OCI-LY1 (cell line): ENCODE measurements around the gene MT3.
"Not testable (repeated sequence)": the region's sequence is repeated elsewhere in the genome, so short reads cannot be mapped to it uniquely, and the experiment has no call there.

Experiments
- H2AFZ ChIP-seq: fragments of 200-600 bp; sonication (generic), shearing (Covaris generic); 2 replicates; pipeline ENCODE4 v1.6.0; 2014; ENCODE audit warnings: antibody characterized with exemption, mild to moderate bottlenecking, low read length
- H3F3A ChIP-seq: fragments of 200-600 bp; sonication (generic), shearing (Covaris generic); 2 replicates; pipeline ENCODE4 v1.6.0; 2014; ENCODE audit warnings: mild to moderate bottlenecking, antibody characterized with exemption, low read length, moderate library complexity; ENCODE audit not compliant: insufficient read depth
- H3K27ac ChIP-seq: fragments of 200-600 bp; sonication (generic); 2 replicates; pipeline ENCODE4 v1.5.1; 2014; ENCODE audit warnings: low read length, mixed run types, mild to moderate bottlenecking, low read depth; ENCODE audit not compliant: poor library complexity, severe bottlenecking
- H3K27me3 ChIP-seq: fragments of 200-600 bp; sonication (generic); 2 replicates; pipeline ENCODE4 v1.6.0; 2014; ENCODE audit warnings: antibody characterized with exemption, mild to moderate bottlenecking, low read length, moderate library complexity; ENCODE audit not compliant: insufficient read depth
- H3K36me3 ChIP-seq: fragments of 200-600 bp; sonication (generic); 2 replicates; pipeline ENCODE4 v1.6.1; 2014; ENCODE audit warnings: mild to moderate bottlenecking, antibody characterized with exemption, low read length, moderate library complexity, mixed read lengths; ENCODE audit not compliant: insufficient read depth
- H3K4me1 ChIP-seq: fragments of 200-600 bp; sonication (generic); 2 replicates; pipeline ENCODE4 v1.5.1; 2014; ENCODE audit warnings: mild to moderate bottlenecking, low read length, moderate library complexity; ENCODE audit not compliant: insufficient read depth, severe bottlenecking
- H3K4me2 ChIP-seq: fragments of 200-600 bp; sonication (generic), shearing (Covaris generic); 2 replicates; pipeline ENCODE4 v1.6.1; 2014; ENCODE audit warnings: low read length
- H3K4me3 ChIP-seq: fragments of 200-600 bp; sonication (generic); 2 replicates; pipeline ENCODE4 v1.5.1; 2014; ENCODE audit warnings: low read length, low read depth, mild to moderate bottlenecking, mixed read lengths; ENCODE audit not compliant: poor library complexity, severe bottlenecking
- H3K79me2 ChIP-seq: fragments of 200-600 bp; shearing (Covaris generic); 2 replicates; pipeline ENCODE4 v1.6.1; 2016; ENCODE audit warnings: mixed run types, low read length, mixed read lengths; ENCODE audit not compliant: insufficient read depth
- H3K9ac ChIP-seq: fragments of 200-600 bp; sonication (generic), shearing (Covaris generic); 2 replicates; pipeline ENCODE4 v1.6.1; 2014; ENCODE audit warnings: mild to moderate bottlenecking, low read length, mixed read lengths
- H3K9me2 ChIP-seq: fragments of 200-600 bp; sonication (generic), shearing (Covaris generic); 2 replicates; pipeline ENCODE4 v1.6.1; 2014; ENCODE audit warnings: low read depth, mild to moderate bottlenecking, low read length, mixed read lengths
- H3K9me3 ChIP-seq: fragments of 200-600 bp; shearing (Covaris generic); 2 replicates; pipeline ENCODE4 v1.6.1; 2014; ENCODE audit warnings: low read length, mixed read lengths
- H4K20me1 ChIP-seq: fragments of 200-600 bp; sonication (generic), shearing (Covaris generic); 2 replicates; pipeline ENCODE4 v1.6.0; 2016; ENCODE audit warnings: mild to moderate bottlenecking, low read length; ENCODE audit not compliant: insufficient read depth
- CTCF ChIP-seq: fragments of 200-600 bp; sonication (generic), shearing (Covaris generic); IDR thresholded peaks from 2 replicates; pipeline ENCODE4 v1.5.1; 2017; ENCODE audit warnings: mild to moderate bottlenecking, antibody characterized with exemption, low read length, moderate library complexity, mixed read lengths
- EZH2 ChIP-seq: fragments of 200-600 bp; sonication (generic), shearing (Covaris generic); IDR thresholded peaks from 2 replicates; pipeline ENCODE4 v1.8.0; 2017; ENCODE audit warnings: borderline replicate concordance, mixed run types, mild to moderate bottlenecking, antibody characterized with exemption, low read length, moderate library complexity, mixed read lengths

MT3 gene

GRCh38 chr16:56577300-56577625, 12.1 kb upstream of the MT3 start:
- no peaks in the 10 kb centered on the region; the same call in 1 of the 2 replicates for H3K27me3 ChIP-seq
- H3K79me2 ChIP-seq: no peaks in the 10 kb centered on the region
- no peaks in the 10 kb centered on the region for H4K20me1 ChIP-seq
- H3F3A ChIP-seq: peaks cover 5% of the 10 kb centered on the region; the same call in 1 of the 2 replicates
- no peaks in the 10 kb centered on the region for H3K36me3 ChIP-seq
- no peak overlapping the region for H3K9ac ChIP-seq
- H3K4me2 ChIP-seq: no peak overlapping the region
- H2AFZ ChIP-seq: no peak overlapping the region
- H3K27ac ChIP-seq: no peak overlapping the region
- H3K9me2 ChIP-seq: no peaks in the 10 kb centered on the region
- TF ChIP-seq CTCF (no peak), EZH2 (no peak)
- no peaks in the 10 kb centered on the region for H3K4me1 ChIP-seq
- no peaks in the 10 kb centered on the region for H3K9me3 ChIP-seq
- H3K4me3 ChIP-seq: no peak overlapping the region

- Histone ChIP-seq H4K20me1 (no peaks in the 10 kb centered on the region), H3K27ac (no peak overlapping the region), H3K79me2 (no peaks in the 10 kb centered on the region), H3K9ac (no peak overlapping the region), H3K9me2 (no peaks in the 10 kb centered on the region), H3K4me3 (no peak overlapping the region), H3K4me1 (no peaks in the 10 kb centered on the region), H3K9me3 (no peaks in the 10 kb centered on the region), H3F3A (0 out of 2 replicates have a peak, but pooled peaks cover 5% of the 10 kb centered on the region), H3K36me3 (no peaks in the 10 kb centered on the region), H3K4me2 (no peak overlapping the region), H3K27me3 (no peaks in the 10 kb centered on the region), H2AFZ (no peak overlapping the region)
- no peak for TF ChIP-seq EZH2
Observed at GRCh38 chr16:56580391-56581048, 8.8 kb upstream of the MT3 start.

DNA sequence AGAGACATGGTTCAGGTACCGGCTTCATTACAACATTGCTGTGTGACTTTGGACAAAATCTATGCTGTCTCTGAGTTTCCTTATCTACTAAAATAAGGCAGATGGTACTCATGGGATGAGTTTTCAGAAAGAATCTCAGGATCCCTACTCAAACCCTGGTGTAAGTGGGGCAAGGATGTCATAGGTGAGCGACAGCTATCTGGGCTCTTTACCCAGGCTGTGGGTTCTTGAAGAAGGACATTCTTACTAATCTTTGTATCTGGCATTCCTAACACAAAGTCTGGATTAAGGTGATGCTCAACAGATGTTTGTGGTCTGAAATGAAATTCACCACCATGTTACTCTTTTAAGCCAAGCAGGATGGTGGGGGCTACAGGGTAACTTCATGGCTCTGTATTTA, 6.4 kb upstream of the MT3 start:
- not testable (repeated sequence) for H3K4me3 ChIP-seq, H3F3A ChIP-seq, H2AFZ ChIP-seq, H4K20me1 ChIP-seq, H3K4me2 ChIP-seq, H3K27ac ChIP-seq, H3K4me1 ChIP-seq, H3K27me3 ChIP-seq, H3K9ac ChIP-seq, H3K9me2 ChIP-seq, H3K9me3 ChIP-seq, H3K79me2 ChIP-seq, H3K36me3 ChIP-seq

- H3K4me2 ChIP-seq: no peak overlapping the region
- TF ChIP-seq EZH2 (no peak), CTCF (no peak)
- H3K9me3 ChIP-seq: no peaks in the 10 kb centered on the region
- H3K9me2 ChIP-seq: no peaks in the 10 kb centered on the region
- no peak overlapping the region for H2AFZ ChIP-seq
- no peak overlapping the region for H3K27ac ChIP-seq
- no peaks in the 10 kb centered on the region for H3K36me3 ChIP-seq
- H3K27me3 ChIP-seq: no peaks in the 10 kb centered on the region
- H3K79me2 ChIP-seq: no peaks in the 10 kb centered on the region
- H4K20me1 ChIP-seq: no peaks in the 10 kb centered on the region
- 0 out of 2 replicates have a peak, but pooled peaks cover 4% of the 10 kb centered on the region for H3F3A ChIP-seq
- H3K4me3 ChIP-seq: no peak overlapping the region
- no peak overlapping the region for H3K9ac ChIP-seq
- H3K4me1 ChIP-seq: no peaks in the 10 kb centered on the region
Observed at GRCh38 chr16:56583351-56584168, 5.8 kb upstream of the MT3 start.
